ENCODE data around the gene TMEM196.
"Not testable (repeated sequence)": the region's sequence is repeated elsewhere in the genome, so short reads cannot be mapped to it uniquely, and the experiment has no call there.

The TMEM196 gene

DNA sequence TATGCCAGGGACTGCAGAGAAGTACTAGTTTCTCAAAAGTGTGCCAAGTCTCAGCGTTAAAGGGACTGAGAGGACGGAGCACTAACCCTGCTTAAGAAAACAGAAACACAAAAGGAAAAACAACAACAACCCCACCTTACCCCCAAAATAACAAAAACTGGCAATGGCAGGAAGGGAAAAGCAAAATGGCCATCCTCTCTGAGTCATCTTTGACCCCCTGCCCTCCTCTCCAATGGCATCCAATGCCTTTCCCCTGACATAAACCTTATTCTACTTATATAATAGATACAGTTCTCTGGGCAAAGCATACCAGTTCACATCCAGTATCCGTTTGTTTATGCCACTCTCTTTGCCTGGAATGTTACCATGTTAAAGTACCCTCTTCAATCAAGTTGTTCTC, 66.2 kb downstream of the TMEM196 start:
- Histone ChIP-seq H3K9me3 (ENCODE audit: insufficient read depth, low read depth, low read length) (no peaks in the 10 kb centered on the region), H3K27me3 (ENCODE audit: insufficient read depth, low read length) (peaks cover 14% of the 10 kb centered on the region; the same call in 1 of the 2 replicates), H3K4me3 (ENCODE audit: low read length) (peak overlapping the region; percentile 88), H3K27ac (ENCODE audit: low read depth, low read length) (no peak overlapping the region), H3K4me1 (ENCODE audit: insufficient read depth, low read length) (peaks cover 27% of the 10 kb centered on the region), H3K36me3 (ENCODE audit: insufficient read depth, low read length) (peaks cover 15% of the 10 kb centered on the region), H3K9ac (ENCODE audit: low read depth, low read length) (0 out of 2 replicates have a peak overlapping the region, but pooled peaks have one; percentile 80)
- 65% methylated on average over 3 of the region's 3 CpGs for WGBS

DNA sequence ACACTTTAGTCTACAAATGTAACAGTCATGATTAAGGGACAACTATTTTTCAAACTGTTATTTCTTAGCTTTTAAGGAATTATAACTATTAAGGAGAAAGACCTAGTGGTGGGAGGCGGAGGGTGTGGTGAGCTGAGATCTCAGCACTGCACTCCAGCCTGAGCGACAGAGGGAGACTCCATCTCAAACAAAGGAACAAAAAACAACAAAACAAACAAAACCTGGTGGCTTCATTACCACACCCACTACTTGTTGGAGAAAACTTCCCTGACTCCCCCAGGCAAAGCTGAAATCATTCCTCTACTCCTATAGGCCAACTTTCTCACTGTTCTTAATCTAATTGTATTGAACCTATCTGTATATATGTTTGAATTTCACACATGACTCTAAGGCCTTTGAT, 67.8 kb downstream of the TMEM196 start:
- Histone ChIP-seq H3K4me1 (ENCODE audit: insufficient read depth, low read length) (peaks cover 27% of the 10 kb centered on the region), H3K9ac (ENCODE audit: low read depth, low read length) (no peak overlapping the region), H3K9me3 (ENCODE audit: insufficient read depth, low read depth, low read length) (no peaks in the 10 kb centered on the region), H3K27me3 (ENCODE audit: insufficient read depth, low read length) (peaks cover 11% of the 10 kb centered on the region; the same call in 1 of the 2 replicates), H3K27ac (ENCODE audit: low read depth, low read length) (no peak overlapping the region), H3K4me3 (ENCODE audit: low read length) (no peak overlapping the region), H3K36me3 (ENCODE audit: insufficient read depth, low read length) (peaks cover 15% of the 10 kb centered on the region)
- 7% methylated on average over 1 of the region's 2 CpGs for WGBS

DNA sequence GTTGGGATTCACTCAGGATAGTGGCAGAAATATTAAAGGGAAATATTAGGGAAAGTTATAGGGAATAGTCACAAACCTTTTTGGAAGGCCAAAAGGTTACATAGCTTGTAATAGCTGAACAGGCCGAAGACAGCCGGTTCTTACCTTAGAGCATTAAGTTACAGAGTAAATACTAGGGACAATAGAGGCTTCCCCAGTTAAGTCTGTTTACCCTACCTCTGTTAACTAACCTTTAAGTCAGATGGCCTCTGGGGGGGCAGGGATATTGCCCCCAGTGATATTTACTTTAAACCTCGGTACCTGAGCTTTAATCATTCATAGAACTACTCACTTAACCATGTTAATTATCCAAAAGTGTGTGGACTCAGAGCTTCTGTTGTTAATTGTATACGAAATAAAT, 71.9 kb downstream of the TMEM196 start:
- peaks cover 12% of the 10 kb centered on the region for H3K4me1 ChIP-seq (ENCODE audit: insufficient read depth, low read length)
- H3K27ac ChIP-seq (ENCODE audit: low read depth, low read length), result no peak overlapping the region
- H3K9me3 ChIP-seq (ENCODE audit: insufficient read depth, low read depth, low read length), result no peaks in the 10 kb centered on the region
- H3K4me3 ChIP-seq (ENCODE audit: low read length), result no peak overlapping the region
- no peaks in the 10 kb centered on the region for H3K27me3 ChIP-seq (ENCODE audit: insufficient read depth, low read length)
- H3K9ac ChIP-seq (ENCODE audit: low read depth, low read length), result no peak overlapping the region
- peaks cover 52% of the 10 kb centered on the region for H3K36me3 ChIP-seq (ENCODE audit: insufficient read depth, low read length)
- 89% methylated on average over 4 of the region's 4 CpGs for WGBS

DNA sequence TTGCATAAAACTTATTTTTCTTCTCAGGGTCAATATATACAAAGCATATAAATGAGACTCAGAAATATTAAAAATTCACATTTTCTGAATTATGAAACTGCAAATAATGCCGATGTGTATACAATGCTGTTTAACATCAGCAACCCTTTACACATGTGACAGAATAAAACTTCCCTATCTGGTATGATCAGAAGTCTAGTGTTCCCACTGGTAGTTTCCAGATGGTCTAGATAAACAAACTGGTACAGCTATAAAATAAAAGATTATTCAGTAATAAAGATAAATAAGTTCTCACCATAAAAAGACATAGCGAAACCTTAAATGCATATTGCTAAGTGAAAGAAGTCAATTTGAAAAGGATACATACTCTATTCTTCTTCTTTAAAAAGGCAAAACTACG, 72.5 kb downstream of the TMEM196 start:
- Histone ChIP-seq H3K36me3 (ENCODE audit: insufficient read depth, low read length) (peaks cover 52% of the 10 kb centered on the region), H3K9ac (ENCODE audit: low read depth, low read length) (no peak overlapping the region), H3K4me1 (ENCODE audit: insufficient read depth, low read length) (peaks cover 7% of the 10 kb centered on the region), H3K9me3 (ENCODE audit: insufficient read depth, low read depth, low read length) (no peaks in the 10 kb centered on the region), H3K27me3 (ENCODE audit: insufficient read depth, low read length) (no peaks in the 10 kb centered on the region), H3K4me3 (ENCODE audit: low read length) (no peak overlapping the region), H3K27ac (ENCODE audit: low read depth, low read length) (no peak overlapping the region)
- WGBS, result 85% methylated on average over 2 of the region's 3 CpGs

DNA sequence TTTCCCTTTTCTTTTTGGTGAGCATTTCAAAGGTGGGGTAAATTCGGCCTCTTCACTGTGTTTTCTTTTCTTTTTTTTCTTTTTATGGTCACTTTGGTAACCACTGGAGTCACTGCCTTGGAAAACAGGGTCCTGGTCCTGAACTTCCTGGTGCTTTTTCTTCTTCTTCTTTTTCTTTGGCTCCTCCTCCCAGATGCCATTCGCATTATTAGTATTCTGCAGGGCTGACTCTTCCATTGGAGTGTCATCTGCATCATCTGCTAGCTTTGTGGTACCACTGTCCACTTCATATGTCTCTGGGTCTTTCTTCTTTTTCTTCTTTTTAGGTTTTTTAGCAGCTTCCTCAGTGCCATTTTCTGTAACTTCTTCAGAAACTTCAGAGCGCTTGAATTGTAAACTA, 75.1 kb downstream of the TMEM196 start:
- Histone ChIP-seq H3K9me3 (ENCODE audit: insufficient read depth, low read depth, low read length) (no peaks in the 10 kb centered on the region), H3K27me3 (ENCODE audit: insufficient read depth, low read length) (no peaks in the 10 kb centered on the region), H3K4me1 (ENCODE audit: insufficient read depth, low read length) (no peaks in the 10 kb centered on the region), H3K9ac (ENCODE audit: low read depth, low read length) (no peak overlapping the region), H3K4me3 (ENCODE audit: low read length) (no peak overlapping the region), H3K36me3 (ENCODE audit: insufficient read depth, low read length) (peaks cover 44% of the 10 kb centered on the region), H3K27ac (ENCODE audit: low read depth, low read length) (no peak overlapping the region)
- WGBS, result 91% methylated on average over 3 of the region's 3 CpGs

DNA sequence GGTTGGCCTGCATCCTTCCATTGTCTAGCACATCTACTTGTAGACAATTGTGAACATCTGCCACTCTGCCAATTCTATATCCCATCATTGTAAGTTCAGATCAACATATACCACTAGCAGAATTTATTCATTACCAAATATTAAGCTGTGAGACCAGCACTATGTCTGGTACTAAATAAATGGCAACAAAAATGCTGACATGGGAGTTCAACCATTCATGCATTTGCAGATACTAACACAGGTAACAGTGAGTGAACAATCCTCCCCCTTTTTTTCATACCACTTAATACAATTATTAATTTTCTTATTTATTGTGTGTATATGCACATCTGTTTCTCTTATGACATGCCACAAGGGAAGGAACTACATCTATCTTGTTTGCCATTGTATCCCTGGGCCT, 76.5 kb downstream of the TMEM196 start:
- Histone ChIP-seq H3K4me3 (ENCODE audit: low read length) (no peak overlapping the region), H3K27me3 (ENCODE audit: insufficient read depth, low read length) (no peaks in the 10 kb centered on the region), H3K9ac (ENCODE audit: low read depth, low read length) (no peak overlapping the region), H3K9me3 (ENCODE audit: insufficient read depth, low read depth, low read length) (peaks cover 4% of the 10 kb centered on the region; the same call in 1 of the 2 replicates), H3K4me1 (ENCODE audit: insufficient read depth, low read length) (no peaks in the 10 kb centered on the region), H3K27ac (ENCODE audit: low read depth, low read length) (no peak overlapping the region), H3K36me3 (ENCODE audit: insufficient read depth, low read length) (peaks cover 37% of the 10 kb centered on the region)

DNA sequence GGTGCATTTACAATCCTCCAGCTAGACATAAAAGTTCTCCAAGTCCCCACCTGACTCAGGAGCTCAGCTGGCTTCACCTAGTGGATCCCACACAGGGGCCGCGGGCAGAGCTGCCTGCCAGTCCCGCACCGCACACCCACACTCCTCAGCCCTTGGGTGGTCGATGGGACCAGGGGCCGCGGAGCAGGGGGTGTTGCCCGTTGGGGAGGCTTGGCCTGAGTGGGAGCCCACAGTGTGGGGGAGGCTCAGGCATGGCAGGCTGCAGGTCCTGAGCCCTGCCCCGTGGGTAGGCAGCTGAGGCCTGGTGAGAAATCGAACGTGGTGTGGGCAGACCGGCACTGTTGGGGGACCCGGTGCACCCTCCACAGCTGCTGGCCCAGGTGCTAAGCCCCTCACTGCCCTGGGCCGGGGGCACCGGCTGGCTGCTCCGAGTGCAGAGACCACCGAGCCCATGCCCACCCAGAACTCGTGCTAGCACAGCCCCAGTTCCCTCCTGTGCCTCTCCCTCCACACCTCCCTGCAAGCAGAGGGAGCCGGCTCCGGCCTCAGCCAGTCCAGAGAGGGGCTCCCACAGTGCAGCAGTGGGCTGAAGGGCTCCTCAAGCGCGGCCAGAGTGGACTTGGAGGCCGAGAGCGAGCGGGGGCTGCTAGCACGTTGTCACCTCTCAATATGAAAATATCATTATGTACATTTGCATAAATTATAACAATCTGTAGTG, 81.1 kb downstream of the TMEM196 start:
- no peak overlapping the region for H3K27ac ChIP-seq (ENCODE audit: low read depth, low read length)
- H3K27me3 ChIP-seq (ENCODE audit: insufficient read depth, low read length), result no peaks in the 10 kb centered on the region
- H3K4me3 ChIP-seq (ENCODE audit: low read length), result no peak overlapping the region
- H3K4me1 ChIP-seq (ENCODE audit: insufficient read depth, low read length), result 0 out of 2 replicates have a peak, but pooled peaks cover 4% of the 10 kb centered on the region
- no peak overlapping the region for H3K9ac ChIP-seq (ENCODE audit: low read depth, low read length)
- 96% methylated on average over 25 of the region's 26 CpGs for WGBS
- peaks cover 5% of the 10 kb centered on the region for H3K36me3 ChIP-seq (ENCODE audit: insufficient read depth, low read length)
- H3K9me3 ChIP-seq (ENCODE audit: insufficient read depth, low read depth, low read length), result peaks cover 4% of the 10 kb centered on the region; the same call in 1 of the 2 replicates

DNA sequence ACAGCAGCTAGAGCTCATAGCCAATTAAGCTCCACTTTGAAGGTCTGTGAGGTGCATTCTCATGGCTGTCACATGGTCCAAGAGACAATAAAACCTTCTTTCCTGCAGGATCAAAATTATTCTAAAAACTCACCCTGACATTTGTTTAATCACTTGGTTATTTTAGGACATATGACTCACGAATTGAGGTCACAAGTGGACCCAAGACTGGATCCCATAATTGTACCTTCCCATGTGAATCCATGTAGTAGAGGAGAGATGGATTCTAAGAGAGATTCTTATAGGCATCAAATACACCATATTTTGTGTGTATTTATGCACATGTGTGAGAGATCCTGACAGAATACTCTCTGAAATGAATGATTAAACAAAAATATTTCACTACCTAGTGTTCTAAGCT, 82.7 kb downstream of the TMEM196 start:
- no peaks in the 10 kb centered on the region for H3K36me3 ChIP-seq (ENCODE audit: insufficient read depth, low read length)
- H3K9me3 ChIP-seq (ENCODE audit: insufficient read depth, low read depth, low read length), result peaks cover 4% of the 10 kb centered on the region; the same call in 1 of the 2 replicates
- 75% methylated on average over 1 of the region's 1 CpG for WGBS
- no peak overlapping the region for H3K9ac ChIP-seq (ENCODE audit: low read depth, low read length)
- no peaks in the 10 kb centered on the region for H3K27me3 ChIP-seq (ENCODE audit: insufficient read depth, low read length)
- H3K4me1 ChIP-seq (ENCODE audit: insufficient read depth, low read length), result 0 out of 2 replicates have a peak, but pooled peaks cover 4% of the 10 kb centered on the region
- no peak overlapping the region for H3K27ac ChIP-seq (ENCODE audit: low read depth, low read length)
- H3K4me3 ChIP-seq (ENCODE audit: low read length), result no peak overlapping the region

DNA sequence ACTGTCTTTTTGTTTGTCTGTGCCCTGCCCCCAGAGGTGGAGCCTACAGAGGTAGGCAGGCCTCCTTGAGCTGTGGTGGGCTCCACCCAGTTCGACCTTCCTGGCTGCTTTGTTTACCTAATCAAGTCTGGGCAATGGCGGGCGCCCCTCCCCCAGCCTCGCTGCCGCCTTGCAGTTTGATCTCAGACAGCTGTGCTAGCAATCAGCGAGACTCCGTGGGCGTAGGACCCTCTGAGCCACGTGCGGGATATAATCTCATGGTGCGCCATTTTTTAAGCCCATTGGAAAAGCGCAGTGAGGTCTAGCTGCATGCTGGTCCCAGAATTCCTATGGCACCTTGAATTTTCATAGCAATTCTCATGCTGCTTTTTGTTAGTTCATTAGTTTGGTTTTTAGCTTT, 84.3 kb downstream of the TMEM196 start:
- not testable (repeated sequence) for H3K9ac ChIP-seq (ENCODE audit: low read depth, low read length); H3K4me1 ChIP-seq (ENCODE audit: insufficient read depth, low read length); H3K36me3 ChIP-seq (ENCODE audit: insufficient read depth, low read length); H3K27me3 ChIP-seq (ENCODE audit: insufficient read depth, low read length); H3K9me3 ChIP-seq (ENCODE audit: insufficient read depth, low read depth, low read length); H3K27ac ChIP-seq (ENCODE audit: low read depth, low read length); H3K4me3 ChIP-seq (ENCODE audit: low read length)
- 32% methylated on average over 12 of the region's 12 CpGs for WGBS

DNA sequence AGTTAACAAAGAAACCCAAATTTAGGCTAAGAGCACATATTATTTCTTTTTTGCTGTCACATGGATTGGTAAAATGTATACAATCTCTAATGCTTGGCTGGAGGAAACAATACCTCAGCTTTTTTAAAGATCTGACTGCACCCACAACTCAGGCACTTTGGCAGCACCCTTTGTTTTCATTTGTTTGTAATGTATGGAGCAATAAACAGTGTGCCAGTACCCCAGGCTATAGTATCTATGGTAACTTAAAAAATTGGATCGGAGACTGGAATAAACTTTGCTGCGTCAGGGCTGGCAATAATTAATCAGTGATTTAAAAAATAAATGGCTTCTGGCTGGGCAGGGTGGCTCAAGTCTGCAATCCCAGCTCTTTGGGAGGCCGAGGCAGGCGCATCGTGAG, 91.8 kb downstream of the TMEM196 start:
- Histone ChIP-seq H3K4me1 (ENCODE audit: insufficient read depth, low read length) (no peaks in the 10 kb centered on the region), H3K9ac (ENCODE audit: low read depth, low read length) (no peak overlapping the region), H3K36me3 (ENCODE audit: insufficient read depth, low read length) (no peaks in the 10 kb centered on the region), H3K27me3 (ENCODE audit: insufficient read depth, low read length) (no peaks in the 10 kb centered on the region), H3K27ac (ENCODE audit: low read depth, low read length) (no peak overlapping the region), H3K9me3 (ENCODE audit: insufficient read depth, low read depth, low read length) (no peaks in the 10 kb centered on the region), H3K4me3 (ENCODE audit: low read length) (no peak overlapping the region)
- WGBS, result 93% methylated on average over 5 of the region's 5 CpGs

DNA sequence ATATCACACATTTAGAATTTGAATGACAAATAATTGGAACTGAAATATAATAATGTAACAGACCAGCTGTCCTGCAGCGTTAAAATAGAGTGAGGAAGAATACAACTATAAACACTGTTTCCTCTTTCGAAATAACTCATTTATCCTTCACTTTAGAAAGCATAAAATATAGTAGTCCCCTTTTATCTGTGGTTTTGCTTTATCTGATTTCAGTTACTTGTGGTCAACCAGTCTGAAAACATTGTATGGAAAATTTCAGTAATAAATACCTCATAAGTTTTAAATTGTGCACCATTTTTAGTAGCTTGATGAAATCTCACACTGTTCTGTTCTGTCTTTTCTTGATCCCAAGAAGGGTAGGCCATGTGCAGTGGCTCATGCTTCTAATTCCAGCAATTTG, 96.2 kb downstream of the TMEM196 start:
- H3K27ac ChIP-seq (ENCODE audit: low read depth, low read length), result no peak overlapping the region
- no peaks in the 10 kb centered on the region for H3K4me1 ChIP-seq (ENCODE audit: insufficient read depth, low read length)
- no peak overlapping the region for H3K9ac ChIP-seq (ENCODE audit: low read depth, low read length)
- no peaks in the 10 kb centered on the region for H3K36me3 ChIP-seq (ENCODE audit: insufficient read depth, low read length)
- H3K9me3 ChIP-seq (ENCODE audit: insufficient read depth, low read depth, low read length), result no peaks in the 10 kb centered on the region
- no peak overlapping the region for H3K4me3 ChIP-seq (ENCODE audit: low read length)
- no peaks in the 10 kb centered on the region for H3K27me3 ChIP-seq (ENCODE audit: insufficient read depth, low read length)
- no CpG with 5 or more reads among the region's 2 CpGs for WGBS

DNA sequence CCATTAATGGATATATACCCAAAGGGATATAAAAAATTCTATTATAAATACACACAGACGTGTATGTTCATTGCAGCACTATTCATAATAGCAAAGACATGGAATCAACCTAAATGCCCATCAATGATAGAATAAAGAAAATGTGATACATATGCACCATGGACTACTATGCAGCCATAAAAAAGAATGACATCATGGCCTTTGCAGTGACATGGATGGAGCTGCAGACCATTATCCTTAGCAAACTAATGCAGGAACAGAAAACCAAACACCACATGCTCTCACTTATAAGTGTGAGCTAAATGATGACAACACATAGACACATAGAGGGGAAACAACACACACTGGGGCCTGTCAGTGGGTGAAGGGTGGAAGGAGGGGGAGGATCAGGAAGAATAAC, 97.6 kb downstream of the TMEM196 start:
- Histone ChIP-seq H3K4me3 (ENCODE audit: low read length) (no peak overlapping the region), H3K9ac (ENCODE audit: low read depth, low read length) (no peak overlapping the region), H3K9me3 (ENCODE audit: insufficient read depth, low read depth, low read length) (no peaks in the 10 kb centered on the region), H3K36me3 (ENCODE audit: insufficient read depth, low read length) (no peaks in the 10 kb centered on the region), H3K4me1 (ENCODE audit: insufficient read depth, low read length) (no peaks in the 10 kb centered on the region), H3K27me3 (ENCODE audit: insufficient read depth, low read length) (no peaks in the 10 kb centered on the region), H3K27ac (ENCODE audit: low read depth, low read length) (no peak overlapping the region)
- no CpG with 5 or more reads among the region's 1 CpG for WGBS

Measured in HUES64 (cell line).